GM12878 (cell line): ENCODE results near the gene CNST. TPM values are rescaled to one million over a fixed set of nuclear protein-coding genes. Genes with fewer than 3 reads are reported as not detected.

Experiments
- ATAC-seq: fragments of 200-7000 bp; cut with Tn5 transposase; 3 replicates; pipeline ENCODE4 v1.9.1; 2020; ENCODE audit warnings: mild to moderate bottlenecking, moderate library complexity
- BruUV-seq: library from RNA; stranded (reverse); fragments of 400-500 nt; replicated peaks from 2 replicates; lab custom pipeline; 2021; lab: Mats Ljungman, UMichigan
- CTCF ChIA-PET: fragments of 300-600 bp; sonication (Branson Sonifier 250); formaldehyde crosslinking; extraction: SDS; loops from one replicate; lab custom pipeline; 2021; ENCODE audit warnings: inconsistent platforms; lab: Yijun Ruan, JAX
- POLR2A ChIA-PET: fragments of 350-600 bp; formaldehyde crosslinking; extraction: SDS; loops from one replicate; lab custom pipeline; 2021; ENCODE audit warnings: inconsistent platforms; lab: Charles Lee
- RAD21 ChIA-PET: fragments of 300-600 bp; sonication (Branson Sonifier 250); formaldehyde crosslinking; loops from one replicate; lab custom pipeline; 2023; ENCODE audit warnings: antibody characterized with exemption; ENCODE audit not compliant: unreplicated experiment; lab: Charles Lee
- SMC1A ChIA-PET: fragments of 300-600 bp; sonication (Branson Sonifier 250); formaldehyde crosslinking; loops from one replicate; lab custom pipeline; 2023; ENCODE audit not compliant: unreplicated experiment, uncharacterized antibody; lab: Charles Lee
- DNase-seq: peaks from one replicate; pipeline ENCODE4 v3.0.0-alpha.2; 2011; ENCODE audit warnings: low read depth, low spot score
- FAIRE-seq: peaks from 3 replicates; lab custom pipeline; 2011; peaks lifted over from hg19 to GRCh38; lab: Jason Lieb, UNC
- H2AFZ ChIP-seq: 2 replicates; pipeline ENCODE4 v1.6.0; 2011; ENCODE audit warnings: low read depth, low read length, control low read depth; ENCODE audit not compliant: control insufficient read depth
- H3K27ac ChIP-seq: 2 replicates; pipeline ENCODE4 v1.5.1; 2011; ENCODE audit warnings: control low read depth; ENCODE audit not compliant: control insufficient read depth, insufficient read depth
- H3K27me3 ChIP-seq, 2 experiments: replicated peaks in 1 of 2; 2 replicates each; pipeline versions ENCODE4 v1.6.0 to v1.6.1; 2011; ENCODE audit warnings: low read length in 1 of 2; ENCODE audit not compliant: control insufficient read depth in 2 of 2, insufficient read depth in 2 of 2
- H3K36me3 ChIP-seq, 2 experiments: 2 replicates each; pipeline ENCODE4 v1.5.1; 2011; ENCODE audit warnings: low read length in 1 of 2; ENCODE audit not compliant: control insufficient read depth in 2 of 2, insufficient read depth in 2 of 2
- H3K4me1 ChIP-seq: 2 replicates; pipeline ENCODE4 v1.6.1; 2011; ENCODE audit warnings: mild to moderate bottlenecking, low read length, moderate library complexity, mixed read lengths; ENCODE audit not compliant: control insufficient read depth, insufficient read depth
- H3K4me2 ChIP-seq: 2 replicates; pipeline ENCODE4 v1.6.0; 2011; ENCODE audit warnings: control low read depth; ENCODE audit not compliant: control insufficient read depth, insufficient read depth
- H3K4me3 ChIP-seq: fragments of 200-600 bp; sonication (generic); 2 replicates; pipeline ENCODE4 v1.5.1; 2016
- H3K79me2 ChIP-seq: 2 replicates; pipeline ENCODE4 v1.6.0; 2011; ENCODE audit warnings: low read length; ENCODE audit not compliant: control insufficient read depth, insufficient read depth
- H3K9ac ChIP-seq: 2 replicates; pipeline ENCODE4 v1.8.0; 2011; ENCODE audit warnings: low read length, control low read depth, mixed read lengths; ENCODE audit not compliant: control insufficient read depth, insufficient read depth
- H3K9me3 ChIP-seq: replicated peaks from 3 replicates; pipeline ENCODE4 v1.5.1; 2011; ENCODE audit warnings: mild to moderate bottlenecking, low read length; ENCODE audit not compliant: control insufficient read depth, insufficient read depth
- H4K20me1 ChIP-seq: 2 replicates; pipeline ENCODE4 v1.6.0; 2011; ENCODE audit not compliant: control insufficient read depth, insufficient read depth
- ATF7 ChIP-seq: fragments of 450-650 bp; IDR thresholded peaks from 2 replicates; pipeline ENCODE4 v1.6.1; 2016; ENCODE audit warnings: low read depth, mild to moderate bottlenecking
- HDGF ChIP-seq: fragments of 450-650 bp; IDR thresholded peaks from 2 replicates; pipeline ENCODE4 v1.6.1; 2016; ENCODE audit warnings: antibody characterized with exemption
- MYC ChIP-seq: IDR thresholded peaks from 2 replicates; pipeline ENCODE4 v1.6.1; 2011; ENCODE audit warnings: mild to moderate bottlenecking, low read length, moderate library complexity, inconsistent platforms; ENCODE audit not compliant: insufficient read depth, insufficient replicate concordance, insufficient read length, severe bottlenecking
- NR2F1 ChIP-seq: fragments of 450-650 bp; conservative IDR thresholded peaks from 2 replicates; pipeline ENCODE4 v1.6.1; 2017; ENCODE audit warnings: mild to moderate bottlenecking
- PAX5 ChIP-seq: IDR thresholded peaks from 2 replicates; pipeline ENCODE4 v1.6.1; 2011; ENCODE audit warnings: low read depth, low read length, borderline replicate concordance
- SMAD5 ChIP-seq: IDR thresholded peaks from 2 replicates; pipeline ENCODE4 v1.6.1; 2016; ENCODE audit warnings: antibody characterized with exemption, low read depth
- TCF3 ChIP-seq: IDR thresholded peaks from 2 replicates; pipeline ENCODE4 v1.6.1; 2012; ENCODE audit warnings: low read depth, mild to moderate bottlenecking, low read length, borderline replicate concordance; ENCODE audit not compliant: insufficient read depth
- ZNF384 ChIP-seq: IDR thresholded peaks from 2 replicates; pipeline ENCODE4 v1.6.1; 2012; ENCODE audit warnings: low read depth, mild to moderate bottlenecking, low read length, improper control_type of control experiment, borderline replicate concordance
- ZZZ3 ChIP-seq: IDR thresholded peaks from 2 replicates; pipeline ENCODE4 v1.6.1; 2011; ENCODE audit warnings: low read depth; ENCODE audit not compliant: control insufficient read depth, insufficient read length
- WGBS: methylation state at CpG from one replicate; pipeline ENCODE4 v1.1.6; 2016; ENCODE audit warnings: low lambda C conversion rate; ENCODE audit not compliant: insufficient replicate concordance, insufficient coverage; ENCODE audit errors: missing lambda C conversion rate; 5-methylcytosine and 5-hydroxymethylcytosine counted together
- in situ Hi-C: fragments of 300-500 bp; cut with MboI; formaldehyde crosslinking; loops from 9 replicates; pipeline ENCODE4 v1.14.3; 2018; ENCODE audit warnings: mixed read lengths
- intact Hi-C: fragments of 100-400 bp; cut with micrococcal nuclease; formaldehyde crosslinking; loops from one replicate; pipeline ENCODE4 v1.14.2; 2022; ENCODE audit not compliant: unreplicated experiment
- polyA plus RNA-seq, 11 experiments: library from polyadenylated mRNA; depleted of rRNA in 4 of 11; unstranded in 6 of 11; stranded (reverse) in 5 of 11; fragments of >200 nt; fragmentation: Nextera tagmentation in 4 of 11; fragmentation: Illumina TruSeq in 1 of 11; extraction: Ambion mirVana in 4 of 11; extraction: Trizol in 1 of 11; gene quantifications; 1 replicate in 1 of 11; 2 replicates in 10 of 11; pipeline versions ENCODE4 v1.2.1 to v1.2.3, GENCODE V29; 2011 to 2016; ENCODE audit warnings: inconsistent platforms in 2 of 11, missing spikeins in 2 of 11, low read depth in 1 of 11
- total RNA-seq, 4 experiments: library from RNA; depleted of rRNA in 3 of 4; stranded (reverse); fragments of >200 nt in 3 of 4; fragmentation: Illumina TruSeq in 1 of 4; extraction: Trizol in 1 of 4; gene quantifications; 2 replicates each; pipeline versions ENCODE4 v1.2.1 to v1.2.3, GENCODE V29; 2013 to 2021
- TF ChIP-seq, protein P1 (sequence below): fragments of 450-650 bp; IDR thresholded peaks from 2 replicates; pipeline ENCODE4 v1.6.1; 2018; ENCODE audit warnings: mild to moderate bottlenecking, low read depth, moderate library complexity; ENCODE audit not compliant: partially characterized antibody
- TF ChIP-seq, protein P2 (sequence below): fragments of 450-650 bp; IDR thresholded peaks from 2 replicates; pipeline ENCODE4 v1.6.1; 2017; ENCODE audit warnings: low read depth, mild to moderate bottlenecking, moderate library complexity
- TF ChIP-seq, protein P3 (sequence below): fragments of 450-650 bp; IDR thresholded peaks from 2 replicates; pipeline ENCODE4 v1.6.1; 2017; ENCODE audit warnings: borderline replicate concordance
- TF ChIP-seq, protein P4 (sequence below): fragments of 450-650 bp; IDR thresholded peaks from 2 replicates; pipeline ENCODE4 v1.6.1; 2014; ENCODE audit warnings: mild to moderate bottlenecking
- TF ChIP-seq, protein P5 (sequence below): fragments of 150-350 bp; IDR thresholded peaks from 2 replicates; pipeline ENCODE4 v1.6.1; 2016; ENCODE audit warnings: low read depth, low read length

Gene CNST
- total and polyA plus RNA-seq, 10 of the 15 experiments (the other 5 are each of a cell fraction or from before 2014, with no cell fraction given): 4.8 to 16.2 (median 12.3) TPM

DNA sequence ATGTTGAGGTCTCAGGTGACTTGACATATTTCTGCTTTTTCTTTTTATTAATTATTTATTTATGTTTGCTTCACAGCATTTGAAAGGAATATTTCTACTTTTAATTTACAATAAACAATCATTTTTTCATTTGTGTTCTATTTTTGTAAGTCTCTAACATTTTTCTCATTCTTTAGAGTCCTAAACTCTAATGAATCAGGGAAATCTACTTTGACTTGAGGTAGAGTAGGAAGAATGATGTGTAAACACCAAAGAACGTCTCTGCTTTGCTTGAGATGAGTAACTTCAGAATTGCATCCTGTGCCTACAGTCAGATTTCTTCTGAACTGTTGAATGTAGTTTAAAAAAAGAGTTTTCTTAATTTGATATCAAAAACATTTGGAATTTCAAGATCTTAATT is 65.2 kb downstream of the CNST start:
- DNase-seq (no peak), FAIRE-seq (no peak), ATAC-seq (no peak)
- no peak overlapping the region for H2AFZ ChIP-seq
- POLR2A ChIA-PET: no interaction called here
- CTCF ChIA-PET: interaction anchor here (0.9 kb wide), 1 partner anchor 61 kb away, joined by 3 read pairs; no protein-coding TSS in a partner anchor
- no peak overlapping the region for H3K4me3 ChIP-seq
- H4K20me1 ChIP-seq: no peaks in the 10 kb centered on the region
- no peak overlapping the region for H3K4me2 ChIP-seq
- in situ Hi-C loops (no loop called here), intact Hi-C loops (no loop called here)
- no peaks in the 10 kb centered on the region for H3K79me2 ChIP-seq
- H3K27ac ChIP-seq: no peak overlapping the region
- no peak overlapping the region for H3K9ac ChIP-seq
- SMC1A ChIA-PET: interaction anchor here (1.4 kb wide), 1 partner anchor 12 kb away, joined by 3 read pairs; no protein-coding TSS in a partner anchor
- peaks cover 19% of the 10 kb centered on the region for H3K4me1 ChIP-seq
- RAD21 ChIA-PET: no interaction called here
- BruUV-seq: no TSS peak
- no peaks in the 10 kb centered on the region for H3K9me3 ChIP-seq
- H3K27me3 ChIP-seq: no peaks in the 10 kb centered on the region
- WGBS: 5% methylated on average over 1 of the region's 1 CpG
- peaks cover 0 to 3% of the 10 kb centered on the region in 2 experiments; a peak in 1 of 4 replicates for H3K36me3 ChIP-seq
- TF ChIP-seq, protein P1, sequence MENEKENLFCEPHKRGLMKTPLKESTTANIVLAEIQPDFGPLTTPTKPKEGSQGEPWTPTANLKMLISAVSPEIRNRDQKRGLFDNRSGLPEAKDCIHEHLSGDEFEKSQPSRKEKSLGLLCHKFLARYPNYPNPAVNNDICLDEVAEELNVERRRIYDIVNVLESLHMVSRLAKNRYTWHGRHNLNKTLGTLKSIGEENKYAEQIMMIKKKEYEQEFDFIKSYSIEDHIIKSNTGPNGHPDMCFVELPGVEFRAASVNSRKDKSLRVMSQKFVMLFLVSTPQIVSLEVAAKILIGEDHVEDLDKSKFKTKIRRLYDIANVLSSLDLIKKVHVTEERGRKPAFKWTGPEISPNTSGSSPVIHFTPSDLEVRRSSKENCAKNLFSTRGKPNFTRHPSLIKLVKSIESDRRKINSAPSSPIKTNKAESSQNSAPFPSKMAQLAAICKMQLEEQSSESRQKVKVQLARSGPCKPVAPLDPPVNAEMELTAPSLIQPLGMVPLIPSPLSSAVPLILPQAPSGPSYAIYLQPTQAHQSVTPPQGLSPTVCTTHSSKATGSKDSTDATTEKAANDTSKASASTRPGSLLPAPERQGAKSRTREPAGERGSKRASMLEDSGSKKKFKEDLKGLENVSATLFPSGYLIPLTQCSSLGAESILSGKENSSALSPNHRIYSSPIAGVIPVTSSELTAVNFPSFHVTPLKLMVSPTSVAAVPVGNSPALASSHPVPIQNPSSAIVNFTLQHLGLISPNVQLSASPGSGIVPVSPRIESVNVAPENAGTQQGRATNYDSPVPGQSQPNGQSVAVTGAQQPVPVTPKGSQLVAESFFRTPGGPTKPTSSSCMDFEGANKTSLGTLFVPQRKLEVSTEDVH: no peak
- TF ChIP-seq, protein P2, sequence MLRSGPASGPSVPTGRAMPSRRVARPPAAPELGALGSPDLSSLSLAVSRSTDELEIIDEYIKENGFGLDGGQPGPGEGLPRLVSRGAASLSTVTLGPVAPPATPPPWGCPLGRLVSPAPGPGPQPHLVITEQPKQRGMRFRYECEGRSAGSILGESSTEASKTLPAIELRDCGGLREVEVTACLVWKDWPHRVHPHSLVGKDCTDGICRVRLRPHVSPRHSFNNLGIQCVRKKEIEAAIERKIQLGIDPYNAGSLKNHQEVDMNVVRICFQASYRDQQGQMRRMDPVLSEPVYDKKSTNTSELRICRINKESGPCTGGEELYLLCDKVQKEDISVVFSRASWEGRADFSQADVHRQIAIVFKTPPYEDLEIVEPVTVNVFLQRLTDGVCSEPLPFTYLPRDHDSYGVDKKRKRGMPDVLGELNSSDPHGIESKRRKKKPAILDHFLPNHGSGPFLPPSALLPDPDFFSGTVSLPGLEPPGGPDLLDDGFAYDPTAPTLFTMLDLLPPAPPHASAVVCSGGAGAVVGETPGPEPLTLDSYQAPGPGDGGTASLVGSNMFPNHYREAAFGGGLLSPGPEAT: no peak
- no peak for TF ChIP-seq PAX5
- TF ChIP-seq, protein P3, sequence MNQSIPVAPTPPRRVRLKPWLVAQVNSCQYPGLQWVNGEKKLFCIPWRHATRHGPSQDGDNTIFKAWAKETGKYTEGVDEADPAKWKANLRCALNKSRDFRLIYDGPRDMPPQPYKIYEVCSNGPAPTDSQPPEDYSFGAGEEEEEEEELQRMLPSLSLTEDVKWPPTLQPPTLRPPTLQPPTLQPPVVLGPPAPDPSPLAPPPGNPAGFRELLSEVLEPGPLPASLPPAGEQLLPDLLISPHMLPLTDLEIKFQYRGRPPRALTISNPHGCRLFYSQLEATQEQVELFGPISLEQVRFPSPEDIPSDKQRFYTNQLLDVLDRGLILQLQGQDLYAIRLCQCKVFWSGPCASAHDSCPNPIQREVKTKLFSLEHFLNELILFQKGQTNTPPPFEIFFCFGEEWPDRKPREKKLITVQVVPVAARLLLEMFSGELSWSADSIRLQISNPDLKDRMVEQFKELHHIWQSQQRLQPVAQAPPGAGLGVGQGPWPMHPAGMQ: no peak
- no peak for TF ChIP-seq ATF7
- TF ChIP-seq MYC: no peak
- no peak for TF ChIP-seq SMAD5
- TF ChIP-seq ZNF384: no peak
- TF ChIP-seq, protein P4, sequence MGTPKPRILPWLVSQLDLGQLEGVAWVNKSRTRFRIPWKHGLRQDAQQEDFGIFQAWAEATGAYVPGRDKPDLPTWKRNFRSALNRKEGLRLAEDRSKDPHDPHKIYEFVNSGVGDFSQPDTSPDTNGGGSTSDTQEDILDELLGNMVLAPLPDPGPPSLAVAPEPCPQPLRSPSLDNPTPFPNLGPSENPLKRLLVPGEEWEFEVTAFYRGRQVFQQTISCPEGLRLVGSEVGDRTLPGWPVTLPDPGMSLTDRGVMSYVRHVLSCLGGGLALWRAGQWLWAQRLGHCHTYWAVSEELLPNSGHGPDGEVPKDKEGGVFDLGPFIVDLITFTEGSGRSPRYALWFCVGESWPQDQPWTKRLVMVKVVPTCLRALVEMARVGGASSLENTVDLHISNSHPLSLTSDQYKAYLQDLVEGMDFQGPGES: no peak
- no peak for TF ChIP-seq ZZZ3
- TF ChIP-seq TCF3: no peak
- TF ChIP-seq, protein P5, sequence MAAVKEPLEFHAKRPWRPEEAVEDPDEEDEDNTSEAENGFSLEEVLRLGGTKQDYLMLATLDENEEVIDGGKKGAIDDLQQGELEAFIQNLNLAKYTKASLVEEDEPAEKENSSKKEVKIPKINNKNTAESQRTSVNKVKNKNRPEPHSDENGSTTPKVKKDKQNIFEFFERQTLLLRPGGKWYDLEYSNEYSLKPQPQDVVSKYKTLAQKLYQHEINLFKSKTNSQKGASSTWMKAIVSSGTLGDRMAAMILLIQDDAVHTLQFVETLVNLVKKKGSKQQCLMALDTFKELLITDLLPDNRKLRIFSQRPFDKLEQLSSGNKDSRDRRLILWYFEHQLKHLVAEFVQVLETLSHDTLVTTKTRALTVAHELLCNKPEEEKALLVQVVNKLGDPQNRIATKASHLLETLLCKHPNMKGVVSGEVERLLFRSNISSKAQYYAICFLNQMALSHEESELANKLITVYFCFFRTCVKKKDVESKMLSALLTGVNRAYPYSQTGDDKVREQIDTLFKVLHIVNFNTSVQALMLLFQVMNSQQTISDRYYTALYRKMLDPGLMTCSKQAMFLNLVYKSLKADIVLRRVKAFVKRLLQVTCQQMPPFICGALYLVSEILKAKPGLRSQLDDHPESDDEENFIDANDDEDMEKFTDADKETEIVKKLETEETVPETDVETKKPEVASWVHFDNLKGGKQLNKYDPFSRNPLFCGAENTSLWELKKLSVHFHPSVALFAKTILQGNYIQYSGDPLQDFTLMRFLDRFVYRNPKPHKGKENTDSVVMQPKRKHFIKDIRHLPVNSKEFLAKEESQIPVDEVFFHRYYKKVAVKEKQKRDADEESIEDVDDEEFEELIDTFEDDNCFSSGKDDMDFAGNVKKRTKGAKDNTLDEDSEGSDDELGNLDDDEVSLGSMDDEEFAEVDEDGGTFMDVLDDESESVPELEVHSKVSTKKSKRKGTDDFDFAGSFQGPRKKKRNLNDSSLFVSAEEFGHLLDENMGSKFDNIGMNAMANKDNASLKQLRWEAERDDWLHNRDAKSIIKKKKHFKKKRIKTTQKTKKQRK: no peak
- no peak for TF ChIP-seq NR2F1
- no peak for TF ChIP-seq HDGF
